IMR-90 (cell line): ENCODE measurements around the gene RPEL1. TPM values are rescaled to one million over a fixed set of nuclear protein-coding genes. Genes with fewer than 3 reads are reported as not detected.

ENCODE experiments used
- ATAC-seq: fragments of 200-7000 bp; cut with Tn5 transposase; 2 replicates; pipeline ENCODE4 v1.9.1; 2020; ENCODE audit warnings: low read depth, mild to moderate bottlenecking, moderate library complexity
- BruUV-seq: library from RNA; stranded (reverse); fragments of 400-500 nt; replicated peaks from 2 replicates; lab custom pipeline; 2021; lab: Mats Ljungman, UMichigan
- CTCF ChIA-PET: fragments of 300-600 bp; formaldehyde crosslinking; extraction: SDS; loops from one replicate; lab custom pipeline; 2021; ENCODE audit warnings: antibody characterized with exemption; lab: Yijun Ruan, JAX
- POLR2A ChIA-PET: fragments of 300-600 bp; sonication (Branson Sonifier 250); formaldehyde crosslinking; loops from one replicate; lab custom pipeline; 2022; ENCODE audit warnings: antibody characterized with exemption; ENCODE audit not compliant: unreplicated experiment; lab: Charles Lee
- DNase-seq: peaks from one replicate; pipeline ENCODE4 v3.0.0; 2013
- H2AFZ ChIP-seq: replicated peaks from 2 replicates; pipeline ENCODE3; 2013; ENCODE audit warnings: low read length, mild to moderate bottlenecking; ENCODE audit not compliant: poor library complexity
- H2AK5ac ChIP-seq: 2 replicates; pipeline ENCODE4 v1.6.1; 2013; ENCODE audit warnings: low read depth, low read length, inconsistent platforms
- H2AK9ac ChIP-seq: replicated peaks from 2 replicates; pipeline ENCODE3; 2013; ENCODE audit warnings: mild to moderate bottlenecking, low read depth, low read length, moderate library complexity; ENCODE audit not compliant: poor library complexity
- H2BK120ac ChIP-seq: 2 replicates; pipeline ENCODE4 v1.6.1; 2013; ENCODE audit warnings: low read depth, low read length, inconsistent platforms
- H2BK15ac ChIP-seq: 3 replicates; pipeline ENCODE4 v1.6.1; 2013; ENCODE audit warnings: low read depth, low read length, inconsistent platforms
- H2BK20ac ChIP-seq: 2 replicates; pipeline ENCODE4 v1.6.1; 2013; ENCODE audit warnings: low read depth, mild to moderate bottlenecking, inconsistent platforms, low read length, moderate library complexity
- H2BK5ac ChIP-seq: 2 replicates; pipeline ENCODE4 v1.6.1; 2013; ENCODE audit warnings: mild to moderate bottlenecking, low read depth, low read length, inconsistent platforms; ENCODE audit not compliant: poor library complexity, severe bottlenecking
- H3K14ac ChIP-seq: replicated peaks from 2 replicates; pipeline ENCODE4 v1.6.1; 2013; ENCODE audit warnings: low read depth, low read length, inconsistent platforms
- H3K18ac ChIP-seq: 2 replicates; pipeline ENCODE4 v1.6.1; 2013; ENCODE audit warnings: low read depth, low read length, control low read depth
- H3K23ac ChIP-seq: 2 replicates; pipeline ENCODE4 v1.6.1; 2013; ENCODE audit warnings: low read depth, low read length, inconsistent platforms
- H3K27ac ChIP-seq: 2 replicates; pipeline ENCODE4 v1.5.1; 2013; ENCODE audit warnings: mild to moderate bottlenecking, control low read depth, low read length; ENCODE audit not compliant: insufficient read depth
- H3K27me3 ChIP-seq: 2 replicates; pipeline ENCODE4 v1.6.1; 2013; ENCODE audit warnings: low read length; ENCODE audit not compliant: control insufficient read depth, insufficient read depth
- H3K36me3 ChIP-seq: 2 replicates; pipeline ENCODE4 v1.6.1; 2013; ENCODE audit warnings: low read length, mixed read lengths; ENCODE audit not compliant: control insufficient read depth, insufficient read depth
- H3K4ac ChIP-seq: 2 replicates; pipeline ENCODE4 v1.6.1; 2013; ENCODE audit warnings: low read depth, low read length, inconsistent platforms
- H3K4me1 ChIP-seq: 2 replicates; pipeline ENCODE4 v1.6.1; 2013; ENCODE audit warnings: low read length, mixed read lengths; ENCODE audit not compliant: control insufficient read depth, insufficient read depth
- H3K4me2 ChIP-seq: 2 replicates; pipeline ENCODE4 v1.6.1; 2013; ENCODE audit warnings: low read depth, mild to moderate bottlenecking, control low read depth, low read length, moderate library complexity
- H3K4me3 ChIP-seq: 2 replicates; pipeline ENCODE4 v1.5.1; 2013; ENCODE audit warnings: low read depth, mild to moderate bottlenecking, control low read depth, low read length, moderate library complexity; ENCODE audit not compliant: insufficient read depth
- H3K56ac ChIP-seq: 2 replicates; pipeline ENCODE4 v1.6.1; 2013; ENCODE audit warnings: low read length, inconsistent platforms; ENCODE audit not compliant: insufficient read depth; ENCODE audit errors: extremely low read depth
- H3K79me1 ChIP-seq, 2 experiments: 2 replicates each; pipeline ENCODE4 v1.6.1; 2013; ENCODE audit warnings: low read length in 2 of 2, inconsistent platforms in 1 of 2, low read depth in 1 of 2
- H3K9ac ChIP-seq: 2 replicates; pipeline ENCODE4 v1.6.1; 2013; ENCODE audit warnings: low read depth, low read length, control low read depth
- H3K9me1 ChIP-seq: 2 replicates; pipeline ENCODE4 v1.6.1; 2013; ENCODE audit warnings: low read length, inconsistent platforms; ENCODE audit not compliant: insufficient read depth
- H3K9me3 ChIP-seq: 2 replicates; pipeline ENCODE4 v1.6.1; 2013; ENCODE audit warnings: low read length; ENCODE audit not compliant: control insufficient read depth, insufficient read depth
- H4K20me1 ChIP-seq: 2 replicates; pipeline ENCODE4 v1.6.1; 2013; ENCODE audit warnings: low read length, inconsistent platforms; ENCODE audit not compliant: insufficient read depth
- H4K5ac ChIP-seq: 2 replicates; pipeline ENCODE4 v1.6.1; 2013; ENCODE audit warnings: mild to moderate bottlenecking, low read depth, low read length, control low read depth
- H4K8ac ChIP-seq, 2 experiments: 2 replicates each; pipeline ENCODE4 v1.6.1; 2013; ENCODE audit warnings: low read depth in 2 of 2, low read length in 2 of 2, control low read depth in 1 of 2, inconsistent platforms in 1 of 2
- H4K91ac ChIP-seq: 2 replicates; pipeline ENCODE4 v1.6.1; 2013; ENCODE audit warnings: low read depth, low read length, inconsistent platforms; ENCODE audit not compliant: insufficient read depth
- BHLHE40 ChIP-seq: fragments of 150-350 bp; IDR thresholded peaks from 2 replicates; pipeline ENCODE4 v1.6.1; 2016; ENCODE audit warnings: mild to moderate bottlenecking, low read depth, low read length
- CHD1 ChIP-seq: IDR thresholded peaks from 2 replicates; pipeline ENCODE4 v1.6.1; 2012; ENCODE audit warnings: low read depth, low read length, improper control_type of control experiment
- FOS ChIP-seq: fragments of 150-350 bp; IDR thresholded peaks from 2 replicates; pipeline ENCODE4 v1.6.1; 2016; ENCODE audit warnings: low read depth, low read length
- MAFK ChIP-seq: IDR thresholded peaks from 2 replicates; pipeline ENCODE4 v1.6.1; 2012; ENCODE audit warnings: low read depth, low read length, improper control_type of control experiment
- RFX5 ChIP-seq: IDR thresholded peaks from 2 replicates; pipeline ENCODE4 v1.8.0; 2012; ENCODE audit warnings: low read depth, mild to moderate bottlenecking, low read length, moderate library complexity
- WGBS, 2 experiments: methylation state at CpG; one replicate each; pipeline versions ENCODE4 v1.1.5 to v1.1.7; 2013; ENCODE audit warnings: missing lambda C conversion rate in 2 of 2; ENCODE audit not compliant: insufficient read length in 1 of 2; ENCODE audit errors: extremely low coverage in 2 of 2; 5-methylcytosine and 5-hydroxymethylcytosine counted together
- dilution Hi-C: fragments of 300-500 bp; cut with HindIII; formaldehyde crosslinking; loops from one replicate; pipeline ENCODE4 v1.14.3; 2018; ENCODE audit warnings: low sequenced_read_pairs; ENCODE audit not compliant: unreplicated experiment
- in situ Hi-C: fragments of 300-500 bp; cut with MboI; formaldehyde crosslinking; loops from 3 replicates; pipeline ENCODE4 v1.14.3; 2019; ENCODE audit warnings: low sequenced_read_pairs, inconsistent platforms, mixed read lengths
- intact Hi-C: fragments of 100-400 bp; cut with micrococcal nuclease; formaldehyde crosslinking; loops from 2 replicates; pipeline ENCODE4 v1.10.0; 2022
- polyA plus RNA-seq, 3 experiments: library from polyadenylated mRNA; depleted of rRNA; stranded (reverse); fragments of >200 nt; gene quantifications; 2 replicates each; pipeline ENCODE4 v1.2.3, GENCODE V29; 2012; ENCODE audit warnings: low replicate concordance in 1 of 3
- total RNA-seq: library from RNA; depleted of rRNA; stranded (reverse); fragments of >200 nt; gene quantifications from 2 replicates; pipeline ENCODE4 v1.2.3, GENCODE V29; 2012
- TF ChIP-seq, protein P1 (sequence below): fragments of 150-350 bp; IDR thresholded peaks from 2 replicates; pipeline ENCODE4 v1.6.1; 2017; ENCODE audit warnings: mild to moderate bottlenecking, antibody characterized with exemption, low read length, low read depth

Gene RPEL1
- total and polyA plus RNA-seq, 2 of the 4 experiments (the other 2 are of a cell fraction), result under 0.01 to 0.26 TPM

DNA sequence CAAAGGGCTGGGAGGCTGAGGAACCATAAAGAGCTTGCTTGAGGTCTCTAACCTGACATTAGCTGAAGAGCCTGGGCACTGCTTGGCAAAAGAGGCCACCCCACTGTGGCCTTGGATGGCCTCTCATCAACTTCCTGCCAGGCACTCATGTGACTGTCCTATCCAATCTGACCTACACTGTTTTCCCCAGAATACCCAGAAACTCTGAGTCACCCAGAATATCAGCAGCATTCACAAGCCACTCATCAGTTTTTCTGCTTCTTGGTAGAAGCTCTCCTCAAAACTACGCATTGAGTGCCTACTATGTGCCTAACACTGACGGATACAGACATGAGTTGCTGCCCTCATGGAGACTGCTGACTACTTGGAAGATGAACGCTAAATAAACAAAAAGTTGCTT, 48.5 kb upstream of the RPEL1 start:
- Histone ChIP-seq H3K9ac (no peak overlapping the region), H4K20me1 (peaks cover 2% of the 10 kb centered on the region; the same call in 1 of the 2 replicates), H3K4me1 (peaks cover 18% of the 10 kb centered on the region), H3K23ac (peak overlapping the region; percentile 91), H2AFZ (peak overlapping the region; percentile 86), H4K91ac (peak overlapping the region; percentile 83), H3K9me3 (no peaks in the 10 kb centered on the region), H3K9me1 (peaks cover 20% of the 10 kb centered on the region), H3K4me3 (no peak overlapping the region), H2BK15ac (peak overlapping the region; percentile 45), H3K14ac (peak overlapping the region; percentile 76), H3K27ac (peak overlapping the region; percentile 38), H2BK20ac (peak overlapping the region; percentile 76), H3K79me1 (peaks cover 0 to 16% of the 10 kb centered on the region in 2 experiments; a peak in 1 of 4 replicates), H3K36me3 (no peaks in the 10 kb centered on the region), H3K27me3 (no peaks in the 10 kb centered on the region), H4K5ac (peak overlapping the region; percentile 85; the same call in 1 of the 2 replicates), H2AK5ac (peak overlapping the region; percentile 63), H3K4me2 (peak overlapping the region; percentile 34), H3K4ac (peak overlapping the region; percentile 85), H2AK9ac (no peak overlapping the region), H2BK5ac (peak overlapping the region; percentile 86), H3K56ac (no peak overlapping the region), H4K8ac (peak overlapping the region in 1 of 2 experiments; percentile 83; a peak in 3 of 4 replicates), H2BK120ac (peak overlapping the region; percentile 78), H3K18ac (peak overlapping the region; percentile 93)
- DNase-seq (peak; percentile 75), ATAC-seq (peak; percentile 25; the same call in 1 of the 2 replicates)
- no TSS peak for BruUV-seq
- no peak for TF ChIP-seq RFX5
- 0 out of 2 replicates have a peak, but pooled peaks have one; percentile 8 for TF ChIP-seq MAFK
- peak; percentile 64; the same call in 1 of the 2 replicates for TF ChIP-seq BHLHE40
- TF ChIP-seq, protein P1, sequence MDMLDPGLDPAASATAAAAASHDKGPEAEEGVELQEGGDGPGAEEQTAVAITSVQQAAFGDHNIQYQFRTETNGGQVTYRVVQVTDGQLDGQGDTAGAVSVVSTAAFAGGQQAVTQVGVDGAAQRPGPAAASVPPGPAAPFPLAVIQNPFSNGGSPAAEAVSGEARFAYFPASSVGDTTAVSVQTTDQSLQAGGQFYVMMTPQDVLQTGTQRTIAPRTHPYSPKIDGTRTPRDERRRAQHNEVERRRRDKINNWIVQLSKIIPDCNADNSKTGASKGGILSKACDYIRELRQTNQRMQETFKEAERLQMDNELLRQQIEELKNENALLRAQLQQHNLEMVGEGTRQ, result peak; percentile 72
- peak; percentile 37; the same call in 1 of the 2 replicates for TF ChIP-seq FOS
- no peak for TF ChIP-seq CHD1
- dilution Hi-C loops (no loop called here), in situ Hi-C loops (no loop called here), intact Hi-C loops (no loop called here)
- CTCF ChIA-PET, result interaction anchor here (0.6 to 1.6 kb wide), 2 partner anchors 32 to 86 kb away, joined by 3 read pairs; no protein-coding TSS in a partner anchor
- no CpG with 5 or more reads among the region's 3 CpGs for WGBS, 2 experiments
- POLR2A ChIA-PET, result no interaction called here
